Stimulated activated CD4-positive, alpha-beta T cell treated with anti-CD3 and anti-CD28 coated beads, Interleukin-1b, Interleukin-23, amount 100 ng/mL, for 1 hour (primary cell): ENCODE results near the gene KIRREL3.

ENCODE experiments used
- DNase-seq, 2 donors: peaks; one replicate each; pipeline ENCODE4 v3.0.0-alpha.2; 2020; ENCODE audit warnings: low read depth in 2 of 2

Gene KIRREL3

GRCh38 chr11:126421271-126421671 lies 579.3 kb downstream of the KIRREL3 start:
- DNase-seq = no peak

GRCh38 chr11:126420698-126421256 lies 579.8 kb downstream of the KIRREL3 start:
- DNase-seq = no peak

GRCh38 chr11:126419801-126420697 lies 580.5 kb downstream of the KIRREL3 start:
- DNase-seq = no peak

- DNase-seq = no peak
Observed at GRCh38 chr11:126418887-126419286, 581.7 kb downstream of the KIRREL3 start.

- DNase-seq = no peak
Observed at GRCh38 chr11:126417091-126417862, 583.3 kb downstream of the KIRREL3 start.

GRCh38 chr11:126416542-126417090 lies 584.0 kb downstream of the KIRREL3 start:
- DNase-seq = peak; percentile 8 to 38

GRCh38 chr11:126415669-126416420 lies 584.7 kb downstream of the KIRREL3 start:
- no peak for DNase-seq

GRCh38 chr11:126415128-126415527 lies 585.4 kb downstream of the KIRREL3 start:
- no peak for DNase-seq

GRCh38 chr11:126414615-126415014 lies 586.0 kb downstream of the KIRREL3 start:
- DNase-seq = no peak

- no peak for DNase-seq
Observed at GRCh38 chr11:126413843-126414405, 586.6 kb downstream of the KIRREL3 start.

- DNase-seq = no peak
Observed at GRCh38 chr11:126413426-126413825, 587.1 kb downstream of the KIRREL3 start.

GRCh38 chr11:126411971-126412381 lies 588.6 kb downstream of the KIRREL3 start:
- no peak for DNase-seq

GRCh38 chr11:126410649-126411048 lies 589.9 kb downstream of the KIRREL3 start:
- no peak for DNase-seq

GRCh38 chr11:126409620-126409985 lies 591.0 kb downstream of the KIRREL3 start:
- DNase-seq = no peak

- DNase-seq = no peak
Observed at GRCh38 chr11:126408901-126409619, 591.5 kb downstream of the KIRREL3 start.

- DNase-seq = no peak
Observed at GRCh38 chr11:126408496-126408895, 592.1 kb downstream of the KIRREL3 start.

- DNase-seq = no peak
Observed at GRCh38 chr11:126407682-126408288, 592.8 kb downstream of the KIRREL3 start.

GRCh38 chr11:126407101-126407521 lies 593.5 kb downstream of the KIRREL3 start:
- no peak for DNase-seq

GRCh38 chr11:126406368-126406767 lies 594.2 kb downstream of the KIRREL3 start:
- no peak for DNase-seq

GRCh38 chr11:126405906-126406305 lies 594.7 kb downstream of the KIRREL3 start:
- no peak for DNase-seq
